Measurements from ENCODE around the gene KLHDC8A. TPM values are rescaled to one million over a fixed set of nuclear protein-coding genes. Genes with fewer than 3 reads are reported as not detected.

The KLHDC8A gene
- total and polyA plus RNA-seq, 9 of the 15 experiments (the other 6 are each of a cell fraction or from before 2014, with no cell fraction given) = 0.01 to 0.54 (median 0.04) TPM; not detected in 6

GRCh38 chr1:205325334-205325884, 31.3 kb downstream of the KLHDC8A start:
- H3K27ac ChIP-seq (ENCODE audit: extremely low read depth, low read depth, low read length) = no peak overlapping the region
- intact Hi-C loops (cut with micrococcal nuclease) = loop anchor here (1.0 to 5.0 kb wide), 3 partner anchors 52 to 348 kb away; no protein-coding TSS in a partner anchor
- H3K4me2 ChIP-seq (ENCODE audit: insufficient read depth, low read length) = no peak overlapping the region
- H2AFZ ChIP-seq (ENCODE audit: low read depth, low read length) = no peak overlapping the region
- peak; percentile 89 for FAIRE-seq
- ChIA-PET POLR2A (interaction anchor here (0.5 to 2.2 kb wide), 5 partner anchors 49 to 348 kb away, joined by 3 to 15 read pairs (median 4); no protein-coding TSS in a partner anchor), CTCF (ENCODE audit: low intra/inter-chr PET ratio) (interaction anchor here (0.6 to 8.5 kb wide), 6 partner anchors 52 to 350 kb away, joined by 4 to 144 read pairs (median 4); no protein-coding TSS in a partner anchor)
- H3K27me3 ChIP-seq (ENCODE audit: control insufficient read depth in 2 of 2, insufficient read depth in 2 of 2, low read length in 2 of 2) = peaks cover 45 to 86% of the 10 kb centered on the region in 2 experiments
- H3K4me1 ChIP-seq (replicated peaks in 1 of 2; ENCODE audit: control insufficient read depth in 2 of 2, insufficient read depth in 2 of 2, low read length in 2 of 2) = peaks cover 3 to 13% of the 10 kb centered on the region in 2 experiments; a peak in 4 of 5 replicates
- 28% methylated on average over 6 of the region's 6 CpGs for WGBS (ENCODE audit: insufficient coverage, low coverage, missing lambda C conversion rate)
- ATAC-seq = peak; percentile 20; the same call in 1 of the 3 replicates
- H3K9ac ChIP-seq (ENCODE audit: insufficient read depth in 1 of 2, low read depth in 2 of 2, low read length in 2 of 2) = no peak overlapping the region
- BruUV-seq (replicated peaks) = no TSS peak
- in situ Hi-C loops (cut with MboI) = no loop called here
- H3K36me3 ChIP-seq (ENCODE audit: control insufficient read depth, insufficient read depth, low read length) = no peaks in the 10 kb centered on the region
- no peaks in the 10 kb centered on the region for H3K79me2 ChIP-seq (ENCODE audit: control insufficient read depth, insufficient read depth, low read length)
- H3K4me3 ChIP-seq = no peak overlapping the region
- DNase-seq (ENCODE audit: extremely low read depth in 1 of 4, low spot score in 3 of 4) = peak; percentile 64 to 76 (median 64)
- H3K9me3 ChIP-seq (replicated peaks; ENCODE audit: control insufficient read depth, insufficient read depth, low read depth, low read length) = no peaks in the 10 kb centered on the region
- no peaks in the 10 kb centered on the region for H3K9me1 ChIP-seq (ENCODE audit: control insufficient read depth, insufficient read depth, low read length)
- peaks cover 19% of the 10 kb centered on the region for H4K20me1 ChIP-seq (replicated peaks; ENCODE audit: control insufficient read depth, insufficient read depth, low read length)
- TF ChIP-seq NBN (IDR thresholded peaks at IDR 0.05; ENCODE audit: low read depth) = no peak
- TF ChIP-seq KHSRP (IDR thresholded peaks at IDR 0.05) = no peak
- TF ChIP-seq ZBTB9 (CRISPR knock-in tag; IDR thresholded peaks at IDR 0.05) = no peak
- no peak for TF ChIP-seq ID3 (CRISPR knock-in tag; IDR thresholded peaks at IDR 0.05)
- peak; percentile 28; the same call in 1 of the 2 replicates for TF ChIP-seq ID3 (tag; IDR thresholded peaks at IDR 0.05)
- no peak for TF ChIP-seq TAL1 (IDR thresholded peaks at IDR 0.05)
- TF ChIP-seq RAD21 (CRISPR knock-in tag; conservative IDR thresholded peaks at IDR 0.05 in 1 of 2, IDR thresholded peaks at IDR 0.05 in 1 of 2) = peak; percentile 86 to 96
- TF ChIP-seq SUPT5H (IDR thresholded peaks at IDR 0.05) = no peak
- TF ChIP-seq MAZ (CRISPR knock-in tag; conservative IDR thresholded peaks at IDR 0.05 in 1 of 2, IDR thresholded peaks at IDR 0.05 in 1 of 2) = peak; percentile 29 to 38; a peak in 1 of 4 replicates
- peak; percentile 96 for TF ChIP-seq ZNF24 (IDR thresholded peaks at IDR 0.05)
- no peak for TF ChIP-seq ZEB2 (IDR thresholded peaks at IDR 0.05)
- no peak for TF ChIP-seq ZNF277 (CRISPR knock-in tag; IDR thresholded peaks at IDR 0.05; ENCODE audit: borderline replicate concordance)
- TF ChIP-seq CHAMP1 (IDR thresholded peaks at IDR 0.05) = no peak
- TF ChIP-seq SETDB1 (IDR thresholded peaks at IDR 0.05; ENCODE audit: low read length) = no peak
- no peak for TF ChIP-seq ZNF212 (CRISPR knock-in tag; IDR thresholded peaks at IDR 0.05)
